ENCODE data around the gene TMEM181. TPM values are rescaled to one million over a fixed set of nuclear protein-coding genes. Genes with fewer than 3 reads are reported as not detected.

The TMEM181 gene
- total and polyA plus RNA-seq, 2 of the 13 experiments (the other 11 are each of a cell fraction or from before 2014, with no cell fraction given) = 59.1 to 108 TPM

DNA sequence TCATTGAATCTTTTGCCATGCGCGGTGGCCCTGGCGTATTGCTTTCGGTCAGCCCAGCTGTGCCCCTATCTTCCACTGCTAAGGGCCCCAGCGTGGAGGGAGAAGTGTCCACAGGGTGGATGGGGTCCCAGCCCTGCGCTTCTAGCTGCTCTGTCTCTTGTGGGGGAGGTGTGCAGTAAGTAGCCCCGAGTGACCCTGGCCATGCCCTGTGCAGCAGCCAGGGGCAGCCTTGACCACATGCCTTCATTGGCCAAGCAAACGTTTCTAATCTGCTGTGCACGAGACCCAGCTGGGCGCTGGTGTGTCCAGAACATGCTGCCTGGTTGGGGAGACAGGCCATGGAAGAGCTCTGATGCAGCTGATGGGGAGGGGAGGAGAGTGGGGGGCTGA is 13.6 kb downstream of the TMEM181 start (continued):
- TF ChIP-seq, protein P1, sequence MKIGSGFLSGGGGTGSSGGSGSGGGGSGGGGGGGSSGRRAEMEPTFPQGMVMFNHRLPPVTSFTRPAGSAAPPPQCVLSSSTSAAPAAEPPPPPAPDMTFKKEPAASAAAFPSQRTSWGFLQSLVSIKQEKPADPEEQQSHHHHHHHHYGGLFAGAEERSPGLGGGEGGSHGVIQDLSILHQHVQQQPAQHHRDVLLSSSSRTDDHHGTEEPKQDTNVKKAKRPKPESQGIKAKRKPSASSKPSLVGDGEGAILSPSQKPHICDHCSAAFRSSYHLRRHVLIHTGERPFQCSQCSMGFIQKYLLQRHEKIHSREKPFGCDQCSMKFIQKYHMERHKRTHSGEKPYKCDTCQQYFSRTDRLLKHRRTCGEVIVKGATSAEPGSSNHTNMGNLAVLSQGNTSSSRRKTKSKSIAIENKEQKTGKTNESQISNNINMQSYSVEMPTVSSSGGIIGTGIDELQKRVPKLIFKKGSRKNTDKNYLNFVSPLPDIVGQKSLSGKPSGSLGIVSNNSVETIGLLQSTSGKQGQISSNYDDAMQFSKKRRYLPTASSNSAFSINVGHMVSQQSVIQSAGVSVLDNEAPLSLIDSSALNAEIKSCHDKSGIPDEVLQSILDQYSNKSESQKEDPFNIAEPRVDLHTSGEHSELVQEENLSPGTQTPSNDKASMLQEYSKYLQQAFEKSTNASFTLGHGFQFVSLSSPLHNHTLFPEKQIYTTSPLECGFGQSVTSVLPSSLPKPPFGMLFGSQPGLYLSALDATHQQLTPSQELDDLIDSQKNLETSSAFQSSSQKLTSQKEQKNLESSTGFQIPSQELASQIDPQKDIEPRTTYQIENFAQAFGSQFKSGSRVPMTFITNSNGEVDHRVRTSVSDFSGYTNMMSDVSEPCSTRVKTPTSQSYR (CRISPR knock-in tag; IDR thresholded peaks at IDR 0.05; ENCODE audit: borderline replicate concordance) = peak; percentile 71; the same call in 1 of the 2 replicates
- TF ChIP-seq, protein P2, sequence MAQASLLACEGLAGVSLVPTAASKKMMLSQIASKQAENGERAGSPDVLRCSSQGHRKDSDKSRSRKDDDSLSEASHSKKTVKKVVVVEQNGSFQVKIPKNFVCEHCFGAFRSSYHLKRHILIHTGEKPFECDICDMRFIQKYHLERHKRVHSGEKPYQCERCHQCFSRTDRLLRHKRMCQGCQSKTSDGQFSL (CRISPR knock-in tag; IDR thresholded peaks at IDR 0.05) = no peak
- no peak for TF ChIP-seq ZNF292 (CRISPR knock-in tag; IDR thresholded peaks at IDR 0.05; ENCODE audit: borderline replicate concordance, low read depth)
- TF ChIP-seq ZNF34 (CRISPR knock-in tag; IDR thresholded peaks at IDR 0.05; ENCODE audit: borderline replicate concordance) = no peak
- TF ChIP-seq, protein P3, sequence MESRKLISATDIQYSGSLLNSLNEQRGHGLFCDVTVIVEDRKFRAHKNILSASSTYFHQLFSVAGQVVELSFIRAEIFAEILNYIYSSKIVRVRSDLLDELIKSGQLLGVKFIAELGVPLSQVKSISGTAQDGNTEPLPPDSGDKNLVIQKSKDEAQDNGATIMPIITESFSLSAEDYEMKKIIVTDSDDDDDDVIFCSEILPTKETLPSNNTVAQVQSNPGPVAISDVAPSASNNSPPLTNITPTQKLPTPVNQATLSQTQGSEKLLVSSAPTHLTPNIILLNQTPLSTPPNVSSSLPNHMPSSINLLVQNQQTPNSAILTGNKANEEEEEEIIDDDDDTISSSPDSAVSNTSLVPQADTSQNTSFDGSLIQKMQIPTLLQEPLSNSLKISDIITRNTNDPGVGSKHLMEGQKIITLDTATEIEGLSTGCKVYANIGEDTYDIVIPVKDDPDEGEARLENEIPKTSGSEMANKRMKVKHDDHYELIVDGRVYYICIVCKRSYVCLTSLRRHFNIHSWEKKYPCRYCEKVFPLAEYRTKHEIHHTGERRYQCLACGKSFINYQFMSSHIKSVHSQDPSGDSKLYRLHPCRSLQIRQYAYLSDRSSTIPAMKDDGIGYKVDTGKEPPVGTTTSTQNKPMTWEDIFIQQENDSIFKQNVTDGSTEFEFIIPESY (CRISPR knock-in tag; IDR thresholded peaks at IDR 0.05) = no peak
- TF ChIP-seq ZNF230 (CRISPR knock-in tag; IDR thresholded peaks at IDR 0.05) = no peak
- TF ChIP-seq GABPB1 (CRISPR knock-in tag; IDR thresholded peaks at IDR 0.05) = no peak
- no peak for TF ChIP-seq ZNF484 (CRISPR knock-in tag; IDR thresholded peaks at IDR 0.05; ENCODE audit: borderline replicate concordance, low read depth)
- TF ChIP-seq MEF2D (CRISPR knock-in tag; IDR thresholded peaks at IDR 0.05) = no peak
- TF ChIP-seq ZNF607 (CRISPR knock-in tag; IDR thresholded peaks at IDR 0.05; ENCODE audit: borderline replicate concordance) = no peak
- TF ChIP-seq ZNF839 (CRISPR knock-in tag; IDR thresholded peaks at IDR 0.05; ENCODE audit: borderline replicate concordance) = no peak
- TF ChIP-seq, protein P4, sequence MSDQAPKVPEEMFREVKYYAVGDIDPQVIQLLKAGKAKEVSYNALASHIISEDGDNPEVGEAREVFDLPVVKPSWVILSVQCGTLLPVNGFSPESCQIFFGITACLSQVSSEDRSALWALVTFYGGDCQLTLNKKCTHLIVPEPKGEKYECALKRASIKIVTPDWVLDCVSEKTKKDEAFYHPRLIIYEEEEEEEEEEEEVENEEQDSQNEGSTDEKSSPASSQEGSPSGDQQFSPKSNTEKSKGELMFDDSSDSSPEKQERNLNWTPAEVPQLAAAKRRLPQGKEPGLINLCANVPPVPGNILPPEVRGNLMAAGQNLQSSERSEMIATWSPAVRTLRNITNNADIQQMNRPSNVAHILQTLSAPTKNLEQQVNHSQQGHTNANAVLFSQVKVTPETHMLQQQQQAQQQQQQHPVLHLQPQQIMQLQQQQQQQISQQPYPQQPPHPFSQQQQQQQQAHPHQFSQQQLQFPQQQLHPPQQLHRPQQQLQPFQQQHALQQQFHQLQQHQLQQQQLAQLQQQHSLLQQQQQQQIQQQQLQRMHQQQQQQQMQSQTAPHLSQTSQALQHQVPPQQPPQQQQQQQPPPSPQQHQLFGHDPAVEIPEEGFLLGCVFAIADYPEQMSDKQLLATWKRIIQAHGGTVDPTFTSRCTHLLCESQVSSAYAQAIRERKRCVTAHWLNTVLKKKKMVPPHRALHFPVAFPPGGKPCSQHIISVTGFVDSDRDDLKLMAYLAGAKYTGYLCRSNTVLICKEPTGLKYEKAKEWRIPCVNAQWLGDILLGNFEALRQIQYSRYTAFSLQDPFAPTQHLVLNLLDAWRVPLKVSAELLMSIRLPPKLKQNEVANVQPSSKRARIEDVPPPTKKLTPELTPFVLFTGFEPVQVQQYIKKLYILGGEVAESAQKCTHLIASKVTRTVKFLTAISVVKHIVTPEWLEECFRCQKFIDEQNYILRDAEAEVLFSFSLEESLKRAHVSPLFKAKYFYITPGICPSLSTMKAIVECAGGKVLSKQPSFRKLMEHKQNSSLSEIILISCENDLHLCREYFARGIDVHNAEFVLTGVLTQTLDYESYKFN (CRISPR knock-in tag; conservative IDR thresholded peaks at IDR 0.05) = no peak; the same call in 1 of the 2 replicates
- no peak for TF ChIP-seq ZNF768 (CRISPR knock-in tag; IDR thresholded peaks at IDR 0.05)
- TF ChIP-seq ZNF766 (CRISPR knock-in tag; IDR thresholded peaks at IDR 0.05; ENCODE audit: borderline replicate concordance) = 0 out of 2 replicates have a peak, but pooled peaks have one; percentile 6
- no peak for TF ChIP-seq TRIM24 (CRISPR knock-in tag; IDR thresholded peaks at IDR 0.05)
- TF ChIP-seq, protein P5, sequence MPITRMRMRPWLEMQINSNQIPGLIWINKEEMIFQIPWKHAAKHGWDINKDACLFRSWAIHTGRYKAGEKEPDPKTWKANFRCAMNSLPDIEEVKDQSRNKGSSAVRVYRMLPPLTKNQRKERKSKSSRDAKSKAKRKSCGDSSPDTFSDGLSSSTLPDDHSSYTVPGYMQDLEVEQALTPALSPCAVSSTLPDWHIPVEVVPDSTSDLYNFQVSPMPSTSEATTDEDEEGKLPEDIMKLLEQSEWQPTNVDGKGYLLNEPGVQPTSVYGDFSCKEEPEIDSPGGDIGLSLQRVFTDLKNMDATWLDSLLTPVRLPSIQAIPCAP (CRISPR knock-in tag; IDR thresholded peaks at IDR 0.05; ENCODE audit: low read depth) = no peak
- TF ChIP-seq HMGA1 (CRISPR knock-in tag; conservative IDR thresholded peaks at IDR 0.05) = no peak
- TF ChIP-seq ZNF207 (IDR thresholded peaks at IDR 0.05; ENCODE audit: borderline replicate concordance) = no peak

Data from HepG2 (cell line).